ENCODE data around the gene IQGAP3. TPM values are rescaled to one million over a fixed set of nuclear protein-coding genes. Genes with fewer than 3 reads are reported as not detected.
"Not testable (repeated sequence)": the region's sequence is repeated elsewhere in the genome, so short reads cannot be mapped to it uniquely, and the experiment has no call there.

IQGAP3 gene
- 10 to 100 TPM in 2 of 10 donors, 1 to 10 TPM in 8; 5.3 to 11.5 (median 7.3) TPM for polyA plus RNA-seq (ENCODE audit: insufficient read length in 10 of 10)
- long read RNA-seq, donor 1, partial matches to known transcripts: 9 of 9 reads
- long read RNA-seq, donor 1, other reads (novel, unspliced or antisense): 0 of 9 reads
- long read RNA-seq, donor 2, partial matches to known transcripts: 6 of 6 reads
- long read RNA-seq, donor 2, other reads (novel, unspliced or antisense): 0 of 6 reads
- long read RNA-seq, donor 3: 0 reads
- long read RNA-seq, donor 4, partial matches to known transcripts: 11 of 11 reads
- long read RNA-seq, donor 4, other reads (novel, unspliced or antisense): 0 of 11 reads
- long read RNA-seq, donor 5, partial matches to known transcripts: 6 of 6 reads
- long read RNA-seq, donor 5, other reads (novel, unspliced or antisense): 0 of 6 reads
- long read RNA-seq, donor 6: 0 reads
- long read RNA-seq, donor 7, partial matches to known transcripts: 8 of 8 reads
- long read RNA-seq, donor 7, other reads (novel, unspliced or antisense): 0 of 8 reads
- long read RNA-seq, donor 8, partial matches to known transcripts: 10 of 10 reads
- long read RNA-seq, donor 8, other reads (novel, unspliced or antisense): 0 of 10 reads
- long read RNA-seq, donor 9: 0 reads

DNA sequence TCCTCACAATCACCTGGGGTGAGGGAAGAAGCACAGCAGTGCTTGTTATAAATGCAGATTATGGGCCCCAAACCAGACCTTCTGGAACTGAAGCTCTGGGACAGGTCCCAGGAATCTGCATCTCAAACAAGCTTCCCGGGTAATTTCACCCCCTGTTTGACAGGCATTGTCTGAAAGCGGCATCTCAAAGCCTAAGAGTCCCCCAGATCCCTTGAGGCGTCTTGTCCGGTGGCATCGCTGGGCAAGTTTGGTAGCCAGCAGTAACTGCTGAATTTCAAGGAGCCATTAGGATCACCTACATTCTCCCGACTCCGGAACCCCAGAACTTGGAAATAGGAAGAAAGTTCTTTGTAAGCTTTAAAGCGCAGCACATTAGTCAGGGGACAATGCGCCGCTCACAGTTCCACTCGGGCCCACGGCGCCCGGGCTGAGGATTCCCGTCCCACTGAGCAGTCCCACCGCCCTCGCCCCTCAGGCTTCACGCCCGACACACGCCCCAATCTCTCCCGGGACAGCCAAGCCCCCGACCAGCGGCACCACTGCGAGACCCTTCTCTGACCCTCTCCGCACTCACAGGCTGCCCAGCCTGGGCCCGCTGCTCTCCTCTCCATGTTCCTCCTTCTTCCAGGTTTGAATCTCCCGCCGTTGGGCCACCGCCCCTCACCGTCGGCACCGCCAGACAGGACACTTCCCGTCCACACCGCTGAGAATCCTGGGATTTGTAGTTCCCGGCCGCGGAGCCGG, at the start of gene IQGAP3:
Gene IQGAP3 (minus strand): TSS at position 647 of the 744 bp plus-strand sequence. CDS start 36 bp downstream, at position 611.
- DNase-seq: peak; percentile 72 to 90 (median 82)

GRCh38 chr1:156619582-156619955, 47.2 kb upstream of the IQGAP3 start:
- DNase-seq: no peak

- DNase-seq: no peak
These were observed 46.7 kb upstream of the IQGAP3 start, which contains the start of gene HAPLN2 for GRCh38 chr1:156618853-156619581. TSS of gene HAPLN2 (plus strand) at chr1:156619415. CDS start at chr1:156623491, 4,076 bp downstream.

DNA sequence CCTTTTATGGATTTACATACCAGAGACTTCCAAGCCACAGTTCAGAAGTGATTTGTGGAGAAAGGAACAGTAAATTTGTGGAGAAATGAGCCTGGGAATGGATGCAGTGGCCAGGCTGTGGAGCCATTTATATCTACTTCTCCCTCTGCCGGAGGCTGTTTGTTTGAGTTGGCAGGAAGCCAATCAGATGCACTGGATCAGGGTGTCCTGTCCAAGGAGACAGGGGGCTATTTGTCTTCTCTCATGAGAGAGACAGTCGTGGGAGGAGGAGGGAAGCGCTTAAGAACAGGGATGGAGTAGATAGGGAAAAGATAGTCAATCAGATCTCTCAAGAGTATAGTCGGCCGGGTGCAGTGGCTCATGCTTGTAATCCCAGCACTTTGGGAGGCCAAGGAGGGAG, 44.1 kb upstream of the IQGAP3 start:
- DNase-seq: peak in 2 of 3 donors; percentile 17 to 55

DNA sequence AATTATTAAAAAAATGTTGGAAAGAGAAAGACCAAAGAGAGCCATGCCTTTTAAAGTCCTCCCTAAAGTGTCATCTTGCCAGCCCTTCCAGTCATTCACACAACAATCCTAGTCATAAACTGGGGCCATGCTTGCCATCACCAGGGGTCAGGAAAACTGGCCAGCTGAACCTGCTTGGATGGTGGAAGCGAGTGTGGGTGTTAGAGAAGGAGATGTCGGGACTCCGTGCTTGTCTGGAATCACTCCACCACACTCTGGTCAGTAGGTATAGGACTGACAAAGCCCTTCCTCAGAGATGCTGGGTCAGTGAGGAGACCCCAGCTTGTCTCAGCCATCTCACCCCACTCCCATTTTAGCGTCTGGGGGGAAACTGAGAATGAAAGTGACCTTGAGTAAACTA, 43.6 kb upstream of the IQGAP3 start:
- no peak for DNase-seq

- DNase-seq: no peak
These were observed 40.3 kb upstream of the IQGAP3 start for GRCh38 chr1:156612666-156613065.

DNA sequence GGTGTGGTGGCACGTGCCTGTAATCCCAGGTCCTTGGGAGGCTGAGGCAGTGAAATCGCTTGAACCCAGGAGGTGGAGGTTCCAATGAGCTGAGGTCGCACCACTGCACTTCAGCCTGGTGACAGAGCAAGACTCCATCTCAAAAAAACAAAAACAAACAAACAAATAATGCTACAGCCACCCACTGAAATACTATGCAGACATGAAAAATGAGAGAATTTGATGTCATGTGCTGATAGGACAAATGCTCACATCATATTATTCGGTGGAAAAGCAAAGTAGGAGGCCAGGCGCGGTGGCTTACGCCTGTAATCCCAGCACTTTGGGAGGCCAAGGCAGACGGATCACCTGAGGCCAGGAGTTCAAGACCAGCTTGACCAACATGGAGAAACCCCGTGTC, 37.7 kb upstream of the IQGAP3 start:
- DNase-seq: not testable (repeated sequence)

- no peak for DNase-seq
These were observed 36.6 kb upstream of the IQGAP3 start for GRCh38 chr1:156608981-156609380.

DNA sequence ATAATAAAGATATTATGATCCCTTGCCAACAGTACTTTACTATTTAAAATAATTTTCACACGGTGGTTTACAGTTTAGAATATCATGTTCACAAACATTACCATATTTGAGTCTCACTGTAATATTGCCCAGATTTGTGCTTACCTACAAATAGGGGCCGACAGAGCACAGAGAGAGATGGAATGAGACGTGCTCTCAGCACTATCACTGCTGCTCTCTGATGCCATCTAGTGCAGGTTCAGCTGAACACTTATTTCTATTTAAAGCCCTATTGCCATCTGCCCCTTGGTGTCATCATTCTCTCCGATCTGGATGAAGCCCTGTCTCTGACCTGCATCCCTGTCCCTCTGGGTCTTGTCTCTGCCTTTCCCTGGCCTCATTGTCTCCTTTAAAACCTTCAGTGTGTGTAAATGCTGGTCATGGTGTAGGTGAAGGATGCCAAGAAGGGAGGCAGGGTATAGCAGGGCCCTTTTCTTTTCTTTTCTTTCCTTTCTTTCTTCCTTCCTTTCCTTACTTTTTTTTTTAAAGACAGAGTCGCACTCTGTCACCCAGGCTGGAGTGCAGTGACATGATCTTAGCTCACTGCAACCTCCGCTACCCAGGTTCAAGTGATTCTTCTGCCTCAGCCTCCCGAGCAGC, 35.8 kb upstream of the IQGAP3 start:
- peak; percentile 57 to 76 (median 70) for DNase-seq

DNA sequence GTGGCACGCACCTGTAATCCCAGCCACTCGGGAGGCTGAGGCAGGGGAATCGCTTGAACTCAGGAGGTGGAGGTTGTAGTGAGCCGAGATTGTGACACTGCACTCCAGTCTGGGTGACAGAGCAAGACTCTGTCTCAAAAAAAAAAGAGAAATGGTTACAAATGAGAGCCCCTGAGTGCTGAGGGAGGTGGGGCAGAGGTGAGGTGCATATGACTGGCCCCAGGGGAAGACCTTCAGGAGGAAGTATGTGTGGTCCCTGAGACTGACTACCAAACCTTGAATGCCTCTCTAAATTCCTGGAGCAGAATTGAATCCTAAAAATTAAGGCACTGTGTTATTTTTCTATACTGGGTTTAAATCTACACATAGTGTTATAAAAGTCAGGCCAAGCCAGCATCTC, 35.0 kb upstream of the IQGAP3 start:
- DNase-seq: not testable (repeated sequence)

DNA sequence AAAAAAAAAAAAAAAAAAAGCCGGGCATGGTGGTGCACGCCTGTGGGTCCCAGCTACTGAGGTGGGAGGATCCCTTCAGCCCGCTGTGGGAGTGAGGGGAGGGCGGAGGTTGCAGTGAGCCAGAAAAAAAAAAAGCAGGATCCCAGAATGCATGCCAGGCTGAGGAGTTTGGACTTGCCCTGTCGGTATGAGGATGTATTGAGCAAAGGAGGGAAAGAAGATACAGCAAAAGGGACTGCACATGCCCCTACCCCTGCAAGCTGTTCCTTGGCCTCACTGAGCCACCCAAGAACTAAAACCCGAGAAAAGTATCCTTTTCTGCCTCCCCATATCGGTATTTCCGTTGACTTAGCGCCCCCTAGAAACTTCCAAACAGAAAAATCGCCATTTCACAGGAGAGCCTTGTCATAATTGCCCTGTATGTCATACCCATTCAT, 30.2 kb upstream of the IQGAP3 start:
- DNase-seq: no peak

- DNase-seq: no peak
These were observed 29.5 kb upstream of the IQGAP3 start for GRCh38 chr1:156601892-156602291.

DNA sequence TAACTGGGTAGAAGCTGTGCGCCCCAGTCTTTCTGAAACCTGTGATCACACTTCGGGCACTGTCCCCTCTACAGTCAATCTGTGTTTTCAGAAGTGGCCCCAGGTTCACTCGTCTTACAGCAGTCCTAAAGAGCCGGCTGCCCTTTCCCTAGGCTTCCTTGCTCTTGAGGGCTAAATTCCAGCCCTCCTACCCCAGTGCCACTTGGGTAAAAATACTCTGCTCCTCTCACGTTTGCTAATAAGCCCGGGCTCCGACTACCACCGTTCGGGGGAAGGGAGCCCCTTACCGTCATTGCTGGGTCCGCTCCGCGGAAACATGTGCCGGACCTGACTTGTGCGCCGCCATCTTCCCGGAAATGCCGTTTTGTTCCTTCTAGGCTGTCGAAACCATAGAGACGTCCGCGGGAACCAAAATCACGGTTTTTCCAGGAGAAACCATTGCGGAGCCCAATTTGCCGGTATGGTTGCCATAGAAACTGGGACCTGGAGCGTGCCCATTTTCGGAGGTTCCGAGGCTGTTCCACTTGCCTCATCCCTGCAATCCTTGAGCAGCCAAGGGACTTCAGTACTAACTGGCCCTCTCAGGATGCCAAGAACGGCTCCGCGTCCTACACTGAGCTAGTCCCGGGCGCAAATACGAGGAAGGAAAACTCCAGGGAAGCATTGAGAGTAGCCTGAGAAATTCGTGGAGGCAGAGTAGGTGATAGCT, 28.9 kb upstream of the IQGAP3 start, which contains the start of gene GPATCH4:
Gene GPATCH4 (minus strand): TSS at position 358 of the 709 bp plus-strand sequence.
- DNase-seq: peak; percentile 87 to 95 (median 88)

DNA sequence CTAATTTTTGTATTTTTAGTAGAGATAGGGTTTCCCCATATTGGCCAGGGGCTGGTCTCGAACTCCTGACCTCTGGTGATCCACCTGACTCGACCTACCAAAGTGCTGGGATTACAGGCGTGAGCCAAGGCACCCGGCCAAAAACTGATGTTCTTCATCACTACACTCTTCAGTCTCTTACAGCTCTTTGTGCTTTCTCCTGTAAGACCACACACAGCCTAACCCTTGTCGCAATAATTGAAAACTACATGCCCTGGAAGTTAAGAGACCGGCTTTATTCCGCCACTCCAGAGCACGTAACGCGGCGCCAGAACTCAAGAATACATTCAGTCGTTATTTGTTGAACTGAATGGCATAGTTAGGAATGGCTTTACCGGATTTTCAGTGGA, 28.4 kb upstream of the IQGAP3 start:
- DNase-seq: no peak

DNA sequence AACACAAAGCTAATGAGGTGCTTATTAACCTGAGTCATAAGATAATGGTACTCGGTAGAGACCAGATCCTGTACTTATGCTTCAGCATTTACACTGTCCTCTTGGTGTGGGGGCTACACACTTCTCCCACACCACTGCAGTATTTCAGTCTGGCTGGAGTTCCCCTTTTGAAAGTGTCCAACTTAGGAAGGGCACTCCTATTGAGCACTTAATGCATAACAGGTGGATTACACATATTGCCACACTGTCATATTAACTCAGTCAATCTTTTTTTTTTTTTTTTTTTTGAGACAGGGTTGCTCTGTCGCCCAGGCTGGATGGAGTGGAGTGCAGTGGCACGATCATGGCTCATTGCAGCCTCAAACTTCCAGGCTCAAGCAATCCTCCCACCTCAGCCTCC, 27.4 kb upstream of the IQGAP3 start:
- no peak for DNase-seq

GRCh38 chr1:156598731-156599432, 26.5 kb upstream of the IQGAP3 start:
- DNase-seq: no peak

DNA sequence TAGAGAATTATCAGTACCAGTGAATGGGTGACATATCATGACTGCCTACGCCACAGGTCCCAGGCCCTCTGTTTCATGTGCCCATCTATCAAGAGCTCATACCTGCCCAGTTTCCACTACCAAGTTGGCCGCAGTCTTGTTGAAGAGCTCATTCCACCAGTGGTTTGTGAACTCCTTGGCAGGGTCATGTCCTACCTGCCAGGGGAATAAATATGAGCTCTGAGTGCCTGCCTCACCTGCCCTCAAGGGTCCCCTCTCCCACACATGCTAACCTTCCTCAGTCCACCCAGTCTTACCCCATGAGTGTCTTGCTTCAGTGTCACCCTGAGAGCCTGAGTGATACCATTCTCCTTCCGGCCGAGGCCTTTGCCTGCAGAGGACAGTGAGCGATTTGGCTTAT, 25.8 kb upstream of the IQGAP3 start:
- DNase-seq: no peak

GRCh38 chr1:156596426-156596825, 24.1 kb upstream of the IQGAP3 start:
- no peak for DNase-seq

DNA sequence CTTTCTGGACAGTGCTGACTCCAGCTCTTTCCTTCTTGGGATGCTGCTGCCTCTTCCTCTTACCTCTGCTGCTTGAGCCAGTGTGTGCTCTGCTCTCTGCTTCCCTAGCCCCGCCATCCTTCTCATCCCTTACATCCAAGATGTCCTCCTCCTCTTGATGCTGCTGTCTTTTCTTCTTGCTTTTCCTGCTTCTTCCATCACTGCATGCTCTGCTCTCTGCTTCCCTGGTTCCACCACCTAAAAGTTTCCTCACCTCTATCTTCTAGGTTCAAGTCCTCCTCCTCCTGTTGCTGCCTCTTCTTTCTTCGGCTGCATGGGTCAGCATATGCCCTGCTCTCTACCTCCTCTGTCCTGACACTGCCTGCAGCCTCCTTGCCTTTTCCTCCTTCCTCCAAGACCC, 22.7 kb upstream of the IQGAP3 start:
- no peak for DNase-seq

DNA sequence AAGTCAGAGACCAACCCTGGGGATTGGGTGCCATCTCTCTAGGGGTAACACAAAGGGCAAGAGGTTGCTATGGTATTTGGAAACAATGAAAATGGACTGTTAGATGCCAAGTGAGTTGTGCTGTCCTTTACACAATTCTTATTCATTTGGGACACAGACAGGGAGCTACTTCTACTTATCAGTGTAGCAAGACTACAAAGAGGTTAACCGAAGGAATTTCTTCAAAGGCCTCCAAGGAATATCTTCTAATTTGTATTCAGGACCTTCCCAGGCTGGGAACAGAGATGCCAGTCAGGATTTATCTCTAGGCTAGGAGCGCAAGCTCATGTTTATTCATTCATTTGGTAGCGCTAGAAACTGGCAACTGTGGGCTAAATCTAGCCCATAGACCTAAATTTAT, 21.8 kb upstream of the IQGAP3 start:
- no peak for DNase-seq

Data from muscle of back (tissue), 13 donors.